Body of pancreas (tissue), 4 donors: ENCODE results near the gene IER2. TPM values are rescaled to one million over a fixed set of nuclear protein-coding genes. Genes with fewer than 3 reads are reported as not detected.

Source experiments
- ATAC-seq: fragments of 150-250 bp; one replicate; pipeline ENCODE4 v1.9.1; 2016
- DNase-seq, 4 donors: peaks; one replicate each; pipeline ENCODE4 v3.0.0-alpha.2; 2019
- H3K27ac ChIP-seq, 4 donors: fragments of 200-600 bp; sonication (generic); 1 replicate in 3 of 4; 2 replicates in 1 of 4; pipeline versions ENCODE4 v1.5.1 to v1.6.1; 2016 to 2019; ENCODE audit warnings: mild to moderate bottlenecking in 1 of 4, mixed read lengths in 1 of 4, moderate library complexity in 1 of 4
- H3K27me3 ChIP-seq, 2 donors: fragments of 200-600 bp; sonication (generic); one replicate each; pipeline ENCODE4 v1.6.0; 2016; ENCODE audit warnings: mild to moderate bottlenecking in 1 of 2
- H3K36me3 ChIP-seq, 2 donors: fragments of 200-600 bp; sonication (generic); replicated peaks in 1 of 2; 2 replicates each; pipeline ENCODE4 v1.5.1; 2016; ENCODE audit warnings: low read depth in 2 of 2; ENCODE audit not compliant: insufficient read depth in 1 of 2
- H3K4me1 ChIP-seq: fragments of 200-600 bp; sonication (generic); one replicate; pipeline ENCODE4 v1.6.0; 2016
- H3K4me3 ChIP-seq, 2 donors: fragments of 200-600 bp; sonication (generic); 1 replicate in 1 of 2; 2 replicates in 1 of 2; pipeline ENCODE4 v1.5.1; 2016 to 2019
- H3K9me3 ChIP-seq, 3 donors: fragments of 200-600 bp; sonication (generic); 1 replicate in 2 of 3; 2 replicates in 1 of 3; pipeline ENCODE4 v1.5.1; 2016
- POLR2A ChIP-seq, 3 donors: fragments of 450-650 bp; IDR thresholded peaks; one replicate each; pipeline ENCODE4 v1.6.1; 2016; ENCODE audit warnings: antibody characterized with exemption in 3 of 3, mild to moderate bottlenecking in 2 of 3
- WGBS, 2 donors: methylation state at CpG; one replicate each; pipeline ENCODE4 v1.1.5; 2017; 5-methylcytosine and 5-hydroxymethylcytosine counted together
- intact Hi-C: fragments of 100-400 bp; cut with DNase I; formaldehyde crosslinking; loops from one replicate; pipeline ENCODE4 v1.15.1; 2023
- total RNA-seq, 2 donors: library from RNA; depleted of rRNA; stranded (reverse); fragments of >200 nt; gene quantifications; one replicate each; pipeline ENCODE4 v1.1.0, GENCODE V29; 2016
- TF ChIP-seq, protein P1 (sequence below), 7 experiments: fragments of 450-650 bp in 4 of 7; fragments of 200-600 bp in 3 of 7; sonication (generic) in 3 of 7; IDR thresholded peaks; one replicate each; pipeline ENCODE4 v1.5.1; 2016 to 2019; ENCODE audit warnings: antibody characterized with exemption in 7 of 7

Gene IER2
- total RNA-seq, 2 donors from 2014 or later: 162 to 857 TPM

- intact Hi-C loops: no loop called here
- WGBS, 2 donors: 87 to 97% methylated on average over 19 to 20 of the region's 20 CpGs
- H3K36me3 ChIP-seq: no peaks in the 10 kb centered on the region
- no peak overlapping the region for H3K4me3 ChIP-seq
- TF ChIP-seq, protein P1, sequence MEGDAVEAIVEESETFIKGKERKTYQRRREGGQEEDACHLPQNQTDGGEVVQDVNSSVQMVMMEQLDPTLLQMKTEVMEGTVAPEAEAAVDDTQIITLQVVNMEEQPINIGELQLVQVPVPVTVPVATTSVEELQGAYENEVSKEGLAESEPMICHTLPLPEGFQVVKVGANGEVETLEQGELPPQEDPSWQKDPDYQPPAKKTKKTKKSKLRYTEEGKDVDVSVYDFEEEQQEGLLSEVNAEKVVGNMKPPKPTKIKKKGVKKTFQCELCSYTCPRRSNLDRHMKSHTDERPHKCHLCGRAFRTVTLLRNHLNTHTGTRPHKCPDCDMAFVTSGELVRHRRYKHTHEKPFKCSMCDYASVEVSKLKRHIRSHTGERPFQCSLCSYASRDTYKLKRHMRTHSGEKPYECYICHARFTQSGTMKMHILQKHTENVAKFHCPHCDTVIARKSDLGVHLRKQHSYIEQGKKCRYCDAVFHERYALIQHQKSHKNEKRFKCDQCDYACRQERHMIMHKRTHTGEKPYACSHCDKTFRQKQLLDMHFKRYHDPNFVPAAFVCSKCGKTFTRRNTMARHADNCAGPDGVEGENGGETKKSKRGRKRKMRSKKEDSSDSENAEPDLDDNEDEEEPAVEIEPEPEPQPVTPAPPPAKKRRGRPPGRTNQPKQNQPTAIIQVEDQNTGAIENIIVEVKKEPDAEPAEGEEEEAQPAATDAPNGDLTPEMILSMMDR (IDR thresholded peaks at IDR 0.05): no peak
- no peak for TF ChIP-seq POLR2A (IDR thresholded peaks at IDR 0.05)
- ATAC-seq: no peak
- H3K9me3 ChIP-seq: no peaks in the 10 kb centered on the region
- H3K4me1 ChIP-seq: peaks cover 22% of the 10 kb centered on the region
- no peak overlapping the region for H3K27ac ChIP-seq
- no peaks in the 10 kb centered on the region for H3K27me3 ChIP-seq
- no peak for DNase-seq
Measured at GRCh38 chr19:13122980-13123957, 26.9 kb upstream of the IER2 start.

GRCh38 chr19:13127051-13127450 is 23.2 kb upstream of the IER2 start:
- H3K36me3 ChIP-seq: no peaks in the 10 kb centered on the region
- DNase-seq (no peak), ATAC-seq (no peak)
- 87 to 93% methylated on average over 9 of the region's 9 CpGs for WGBS, 2 donors
- no peaks in the 10 kb centered on the region for H3K27me3 ChIP-seq
- no peak overlapping the region for H3K4me3 ChIP-seq
- TF ChIP-seq, protein P1 (IDR thresholded peaks at IDR 0.05): no peak
- TF ChIP-seq POLR2A (IDR thresholded peaks at IDR 0.05): no peak
- peaks cover 9% of the 10 kb centered on the region for H3K4me1 ChIP-seq
- intact Hi-C loops: no loop called here
- H3K27ac ChIP-seq: no peak overlapping the region
- no peaks in the 10 kb centered on the region for H3K9me3 ChIP-seq

- DNase-seq (no peak), ATAC-seq (no peak)
- Histone ChIP-seq H3K9me3 (no peaks in the 10 kb centered on the region), H3K4me3 (no peak overlapping the region), H3K4me1 (peaks cover 9% of the 10 kb centered on the region), H3K27me3 (no peaks in the 10 kb centered on the region), H3K36me3 (no peaks in the 10 kb centered on the region), H3K27ac (no peak overlapping the region)
- TF ChIP-seq POLR2A (IDR thresholded peaks at IDR 0.05): no peak
- TF ChIP-seq, protein P1 (IDR thresholded peaks at IDR 0.05): no peak
- intact Hi-C loops: no loop called here
- 86 to 100% methylated on average over 6 of the region's 6 CpGs for WGBS, 2 donors
Measured at GRCh38 chr19:13127811-13128575, 22.2 kb upstream of the IER2 start.

- H3K27me3 ChIP-seq: no peaks in the 10 kb centered on the region
- peaks cover 9% of the 10 kb centered on the region for H3K4me1 ChIP-seq
- WGBS, 2 donors: 8 to 29% methylated on average over 1 of the region's 1 CpG
- TF ChIP-seq, protein P1 (IDR thresholded peaks at IDR 0.05): no peak
- ATAC-seq (peak; percentile 65), DNase-seq (no peak)
- H3K27ac ChIP-seq: no peak overlapping the region
- no peak overlapping the region for H3K4me3 ChIP-seq
- H3K36me3 ChIP-seq: no peaks in the 10 kb centered on the region
- intact Hi-C loops: no loop called here
- H3K9me3 ChIP-seq: no peaks in the 10 kb centered on the region
Measured at GRCh38 chr19:13128583-13128982, 21.6 kb upstream of the IER2 start.
